CMK (cell line): Measurements from ENCODE around the gene BORA.
"Not testable (repeated sequence)": the region's sequence is repeated elsewhere in the genome, so short reads cannot be mapped to it uniquely, and the experiment has no call there.

ENCODE experiments used
- DNase-seq: peaks from one replicate; pipeline ENCODE4 v3.0.0-alpha.2; 2010; ENCODE audit warnings: low read depth

BORA gene

GRCh38 chr13:72727417-72728289 is at the start of gene BORA, which contains the start of gene MZT1:
Gene BORA, plus strand, starts transcription at chr13:72727923. Its CDS starts 1,018 bp downstream, at chr13:72728941.
Gene MZT1, minus strand, starts transcription at chr13:72727629. Its CDS starts 27 bp downstream, at chr13:72727602.
- peak; percentile 93 for DNase-seq

GRCh38 chr13:72678312-72678711 is 49.4 kb upstream of the BORA start:
- no peak for DNase-seq

- DNase-seq: no peak
These were observed 47.4 kb upstream of the BORA start for GRCh38 chr13:72680353-72680752.

- no peak for DNase-seq
These were observed 41.0 kb upstream of the BORA start for GRCh38 chr13:72686766-72687165.

GRCh38 chr13:72689181-72689696 is 38.5 kb upstream of the BORA start:
- DNase-seq: no peak

GRCh38 chr13:72692884-72693514 is 34.7 kb upstream of the BORA start:
- no peak for DNase-seq

- DNase-seq: no peak
These were observed 33.9 kb upstream of the BORA start for GRCh38 chr13:72693832-72694231.

- DNase-seq: no peak
These were observed 33.4 kb upstream of the BORA start for GRCh38 chr13:72694314-72694713.

- no peak for DNase-seq
These were observed 31.1 kb upstream of the BORA start for GRCh38 chr13:72696579-72696978.

GRCh38 chr13:72698164-72698563 is 29.6 kb upstream of the BORA start:
- no peak for DNase-seq

- DNase-seq: no peak
These were observed 27.2 kb upstream of the BORA start for GRCh38 chr13:72700509-72700908.

- no peak for DNase-seq
These were observed 10.9 kb upstream of the BORA start for GRCh38 chr13:72716776-72717175.

- DNase-seq: not testable (repeated sequence)
These were observed 1.5 kb upstream of the BORA start for GRCh38 chr13:72726185-72726584.

GRCh38 chr13:72726726-72727416 is 852 bp upstream of the BORA start:
- DNase-seq: peak; percentile 49

GRCh38 chr13:72728290-72728605 is 525 bp downstream of the BORA start:
- DNase-seq: no peak

GRCh38 chr13:72737033-72737432 is 9.3 kb downstream of the BORA start:
- DNase-seq: no peak

GRCh38 chr13:72740015-72740414 is 12.3 kb downstream of the BORA start:
- no peak for DNase-seq

- no peak for DNase-seq
These were observed 17.5 kb downstream of the BORA start for GRCh38 chr13:72745260-72745659.

GRCh38 chr13:72751220-72751619 is 23.5 kb downstream of the BORA start:
- no peak for DNase-seq

- no peak for DNase-seq
These were observed 26.4 kb downstream of the BORA start for GRCh38 chr13:72754111-72754510.

- DNase-seq: no peak
These were observed 30.2 kb downstream of the BORA start for GRCh38 chr13:72757792-72758535.

GRCh38 chr13:72760189-72760588 is 32.5 kb downstream of the BORA start:
- no peak for DNase-seq
